ENCODE measurements around the gene ITGB4.

Gene ITGB4

DNA sequence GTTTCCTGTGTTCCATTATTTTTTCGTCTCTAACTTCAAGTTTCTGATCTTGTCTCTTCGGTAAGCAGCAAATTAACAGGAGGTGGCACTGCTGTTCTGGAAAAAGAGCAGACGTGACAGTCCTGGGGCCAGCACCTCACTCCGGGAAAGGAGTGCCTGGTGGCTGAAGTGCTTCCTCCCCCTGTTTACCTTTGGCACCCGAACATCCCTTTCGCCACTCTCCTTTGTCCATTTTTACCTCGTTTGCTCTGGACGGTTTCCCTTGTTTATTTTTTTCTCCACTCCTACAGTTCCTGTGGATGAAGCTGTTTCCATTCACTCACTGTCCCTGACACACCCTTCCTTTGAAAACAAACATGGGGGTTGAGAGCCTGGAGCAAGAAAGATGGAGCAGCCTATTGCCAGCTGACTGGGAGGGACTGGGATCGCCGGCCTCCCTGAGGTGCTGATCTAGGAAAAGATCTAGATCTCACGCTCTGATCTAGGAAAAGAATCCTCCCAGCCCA is 41.5 kb upstream of the ITGB4 start:
- H3K79me2 ChIP-seq = peaks cover 47% of the 10 kb centered on the region
- H3K27me3 ChIP-seq (ENCODE audit: control insufficient read depth, insufficient read depth, low read length) = no peaks in the 10 kb centered on the region
- no peak overlapping the region for H2AFZ ChIP-seq
- no peak overlapping the region for H3K9ac ChIP-seq
- no peak overlapping the region for H3K4me3 ChIP-seq (ENCODE audit: low read depth, low read length)
- no peaks in the 10 kb centered on the region for H3K9me3 ChIP-seq (ENCODE audit: control insufficient read depth, low read length)
- TF ChIP-seq CTCF (IDR thresholded peaks at IDR 0.05) = peak; percentile 15
- H3K4me1 ChIP-seq = peaks cover 7% of the 10 kb centered on the region
- H3K27ac ChIP-seq = peak overlapping the region; percentile 22
- no peak overlapping the region for H3K4me2 ChIP-seq (ENCODE audit: low read length)
- H3K36me3 ChIP-seq (ENCODE audit: control insufficient read depth, insufficient read depth, low read length) = no peaks in the 10 kb centered on the region

DNA sequence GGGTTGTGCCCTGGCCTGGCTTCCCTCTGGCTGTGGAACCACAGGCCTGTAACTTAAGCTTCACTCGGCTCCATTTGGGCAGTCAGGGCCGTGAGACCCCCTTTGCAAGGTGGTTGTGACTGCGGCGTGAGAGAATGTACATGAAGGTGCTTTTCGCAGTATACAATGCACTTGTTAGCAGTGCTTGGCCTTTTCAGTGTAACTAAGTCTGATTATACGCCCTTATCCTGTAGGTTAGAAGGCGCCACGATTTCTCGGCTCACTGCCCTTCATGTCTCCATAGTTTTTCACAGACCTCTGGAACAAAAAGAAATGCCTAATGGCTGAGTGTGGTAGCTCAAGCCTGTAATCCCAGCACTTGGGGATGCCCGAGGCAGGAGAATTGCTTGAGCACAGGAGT is 40.8 kb upstream of the ITGB4 start:
- H3K4me1 ChIP-seq = peaks cover 3% of the 10 kb centered on the region
- no peak for TF ChIP-seq CTCF (IDR thresholded peaks at IDR 0.05)
- H2AFZ ChIP-seq = no peak overlapping the region
- H3K4me3 ChIP-seq (ENCODE audit: low read depth, low read length) = no peak overlapping the region
- H3K27me3 ChIP-seq (ENCODE audit: control insufficient read depth, insufficient read depth, low read length) = no peaks in the 10 kb centered on the region
- H3K4me2 ChIP-seq (ENCODE audit: low read length) = no peak overlapping the region
- H3K36me3 ChIP-seq (ENCODE audit: control insufficient read depth, insufficient read depth, low read length) = no peaks in the 10 kb centered on the region
- no peak overlapping the region for H3K27ac ChIP-seq
- H3K79me2 ChIP-seq = peaks cover 54% of the 10 kb centered on the region
- no peak overlapping the region for H3K9ac ChIP-seq
- no peaks in the 10 kb centered on the region for H3K9me3 ChIP-seq (ENCODE audit: control insufficient read depth, low read length)

DNA sequence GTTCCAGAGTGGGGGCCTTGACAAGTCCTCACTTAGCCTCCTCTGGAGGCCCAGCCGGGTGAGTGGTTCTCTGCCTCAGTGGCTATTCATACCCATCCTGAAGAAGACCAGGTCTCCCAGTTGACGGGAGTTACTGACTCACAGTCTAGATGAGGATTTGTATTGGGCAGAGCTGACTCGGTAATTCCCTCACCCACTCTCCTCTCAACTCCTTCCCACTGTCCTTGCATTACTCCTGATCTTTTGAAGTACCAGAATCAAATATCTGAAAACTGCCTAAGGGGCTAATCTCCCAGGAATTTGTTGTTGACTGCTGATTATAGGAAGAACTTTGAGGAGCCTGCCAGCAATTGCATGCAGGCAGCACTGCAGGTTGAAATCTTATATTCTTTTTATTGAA is 40.0 kb upstream of the ITGB4 start:
- Histone ChIP-seq H2AFZ (no peak overlapping the region), H3K4me3 (ENCODE audit: low read depth, low read length) (no peak overlapping the region), H3K4me2 (ENCODE audit: low read length) (no peak overlapping the region), H3K36me3 (ENCODE audit: control insufficient read depth, insufficient read depth, low read length) (no peaks in the 10 kb centered on the region), H3K9me3 (ENCODE audit: control insufficient read depth, low read length) (no peaks in the 10 kb centered on the region), H3K27me3 (ENCODE audit: control insufficient read depth, insufficient read depth, low read length) (no peaks in the 10 kb centered on the region), H3K9ac (no peak overlapping the region), H3K79me2 (peaks cover 61% of the 10 kb centered on the region), H3K4me1 (peaks cover 3% of the 10 kb centered on the region), H3K27ac (no peak overlapping the region)
- no peak for TF ChIP-seq CTCF (IDR thresholded peaks at IDR 0.05)

DNA sequence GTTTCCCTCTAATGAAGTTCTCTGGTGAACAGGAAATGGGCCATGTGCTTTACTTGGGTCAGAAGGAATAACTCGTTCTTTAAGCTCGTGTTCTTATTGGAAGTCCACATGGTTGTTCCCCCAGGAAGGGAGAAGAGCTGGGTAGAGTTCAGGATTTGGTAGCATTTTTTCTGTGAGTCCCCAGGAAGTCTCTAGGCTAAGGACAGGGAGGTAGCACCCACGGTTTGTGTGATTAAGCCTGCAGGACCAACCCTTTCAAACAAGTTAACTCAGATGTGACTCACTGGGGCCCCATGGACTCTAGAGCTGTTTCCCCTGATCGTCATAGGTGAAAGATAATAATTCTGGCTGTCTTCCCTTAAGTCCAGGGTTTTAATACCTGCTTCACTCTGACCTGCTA is 37.7 kb upstream of the ITGB4 start:
- Histone ChIP-seq H3K79me2 (peaks cover 80% of the 10 kb centered on the region), H3K36me3 (ENCODE audit: control insufficient read depth, insufficient read depth, low read length) (no peaks in the 10 kb centered on the region), H2AFZ (no peak overlapping the region), H3K4me3 (ENCODE audit: low read depth, low read length) (no peak overlapping the region), H3K4me2 (ENCODE audit: low read length) (no peak overlapping the region), H3K4me1 (peaks cover 5% of the 10 kb centered on the region), H3K27ac (no peak overlapping the region), H3K9me3 (ENCODE audit: control insufficient read depth, low read length) (no peaks in the 10 kb centered on the region), H3K9ac (no peak overlapping the region), H3K27me3 (ENCODE audit: control insufficient read depth, insufficient read depth, low read length) (no peaks in the 10 kb centered on the region)
- TF ChIP-seq CTCF (IDR thresholded peaks at IDR 0.05) = no peak

- Histone ChIP-seq H3K27ac (no peak overlapping the region), H3K79me2 (peaks cover 79% of the 10 kb centered on the region), H3K36me3 (ENCODE audit: control insufficient read depth, insufficient read depth, low read length) (no peaks in the 10 kb centered on the region), H2AFZ (no peak overlapping the region), H3K9ac (no peak overlapping the region), H3K27me3 (ENCODE audit: control insufficient read depth, insufficient read depth, low read length) (no peaks in the 10 kb centered on the region), H3K4me3 (ENCODE audit: low read depth, low read length) (no peak overlapping the region), H3K4me2 (ENCODE audit: low read length) (no peak overlapping the region), H3K9me3 (ENCODE audit: control insufficient read depth, low read length) (no peaks in the 10 kb centered on the region), H3K4me1 (peaks cover 5% of the 10 kb centered on the region)
- no peak for TF ChIP-seq CTCF (IDR thresholded peaks at IDR 0.05)
Observed at GRCh38 chr17:75684249-75684648, 37.0 kb upstream of the ITGB4 start.
